Activated CD4-positive, alpha-beta T cell treated with anti-CD3 and anti-CD28 coated beads for 36 hours (primary cell): Measurements from ENCODE around the gene UNC93A. TPM values are rescaled to one million over a fixed set of nuclear protein-coding genes. Genes with fewer than 3 reads are reported as not detected.
"Not testable (repeated sequence)": the region's sequence is repeated elsewhere in the genome, so short reads cannot be mapped to it uniquely, and the experiment has no call there.

Experiments
- ATAC-seq: fragments of 200-7000 bp; cut with Tn5 transposase; one replicate; pipeline ENCODE4 v1.10.0; 2021; ENCODE audit warnings: mild to moderate bottlenecking, moderate library complexity
- CTCF ChIA-PET: fragments of 350-600 bp; sonication (Branson Sonifier 250); formaldehyde crosslinking; loops from one replicate; lab custom pipeline; 2021; ENCODE audit warnings: antibody characterized with exemption; lab: Charles Lee
- POLR2A ChIA-PET: fragments of 350-600 bp; sonication (Branson Sonifier 250); formaldehyde crosslinking; loops from one replicate; lab custom pipeline; 2021; ENCODE audit warnings: antibody characterized with exemption, inconsistent platforms; lab: Charles Lee
- DNase-seq: peaks from one replicate; pipeline ENCODE4 v3.0.0-alpha.2; 2020
- H3K27ac Mint-ChIP-seq: one replicate; pipeline ENCODE4 v1.8.0; 2021; ENCODE audit warnings: mixed read lengths
- H3K27me3 Mint-ChIP-seq: one replicate; pipeline ENCODE4 v1.8.0; 2021; ENCODE audit warnings: mixed read lengths
- H3K36me3 Mint-ChIP-seq: one replicate; pipeline ENCODE4 v1.8.0; 2021; ENCODE audit warnings: low read depth, mixed read lengths
- H3K4me1 Mint-ChIP-seq: one replicate; pipeline ENCODE4 v1.8.0; 2021; ENCODE audit warnings: mixed read lengths
- H3K4me3 Mint-ChIP-seq: one replicate; pipeline ENCODE4 v1.8.0; 2021; ENCODE audit warnings: mild to moderate bottlenecking, moderate library complexity, mixed read lengths
- H3K9me3 Mint-ChIP-seq: one replicate; pipeline ENCODE4 v1.8.0; 2021; ENCODE audit warnings: low read depth, mixed read lengths
- intact Hi-C, 2 experiments: fragments of 100-400 bp; cut with DNase I in 1 of 2; cut with micrococcal nuclease in 1 of 2; formaldehyde crosslinking; loops; one replicate each; pipeline versions ENCODE4 v1.14.2 to v1.15.1; 2022 to 2024; cut with DNase I, micrococcal nuclease
- total RNA-seq, 2 experiments: library from RNA; stranded (reverse); gene quantifications; one replicate each; pipeline ENCODE4 v1.2.3, GENCODE V29; 2021

The UNC93A gene
- total RNA-seq, 2 experiments from 2014 or later = not detected

DNA sequence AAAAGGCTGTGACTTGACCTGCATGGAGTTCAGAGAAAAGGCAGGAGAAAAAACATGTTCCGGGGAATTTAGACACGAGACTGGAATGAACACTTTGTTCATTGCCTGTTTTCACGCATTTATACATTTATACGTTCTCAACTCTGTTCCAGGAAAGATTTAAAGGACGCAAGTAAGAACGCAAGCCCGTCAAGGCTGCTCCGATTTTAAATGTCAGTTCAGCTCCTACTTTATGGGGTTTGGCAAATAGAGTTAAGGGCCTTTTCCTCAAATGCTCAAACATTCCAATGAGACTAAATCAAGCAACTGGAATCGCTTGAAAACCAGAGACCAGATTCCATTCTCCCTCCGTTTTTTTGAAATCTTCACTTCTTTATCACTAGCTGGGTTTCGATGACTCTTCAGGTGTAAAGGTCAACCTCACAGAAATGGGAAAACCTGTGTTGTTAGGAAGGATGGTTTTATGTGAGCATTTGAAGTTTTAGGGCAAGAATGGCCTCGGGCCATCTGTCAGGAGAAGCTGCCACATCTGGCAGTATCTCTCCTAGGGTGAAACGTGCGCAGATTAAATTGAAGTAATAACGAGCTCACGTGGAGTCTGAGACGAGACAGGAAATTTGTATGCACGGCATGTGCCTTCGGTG is 58.6 kb downstream of the UNC93A start:
- Mint-ChIP-seq H3K27ac (peak overlapping the region; percentile 72), H3K27me3 (peaks cover 42% of the 10 kb centered on the region), H3K4me3 (peak overlapping the region; percentile 57), H3K4me1 (peaks cover 27% of the 10 kb centered on the region), H3K9me3 (no peaks in the 10 kb centered on the region), H3K36me3 (no peaks in the 10 kb centered on the region)
- DNase-seq = peak; percentile 15
- ChIA-PET CTCF (interaction anchor here (0.7 to 3.0 kb wide), 4 partner anchors 13 to 438 kb away, joined by 3 to 22 read pairs (median 3); no protein-coding TSS in a partner anchor), POLR2A (interaction anchor here (0.7 kb wide), 1 partner anchor 1114 kb away, joined by 3 read pairs; no protein-coding TSS in a partner anchor)
- intact Hi-C loops = loop anchor here (2.0 to 10.0 kb wide), 6 partner anchors 21 to 722 kb away; partner anchors contain the start of genes RNASET2 (in 1 of the 2) and RPS6KA2 (in 1 of the 2)
- ATAC-seq = no peak

DNA sequence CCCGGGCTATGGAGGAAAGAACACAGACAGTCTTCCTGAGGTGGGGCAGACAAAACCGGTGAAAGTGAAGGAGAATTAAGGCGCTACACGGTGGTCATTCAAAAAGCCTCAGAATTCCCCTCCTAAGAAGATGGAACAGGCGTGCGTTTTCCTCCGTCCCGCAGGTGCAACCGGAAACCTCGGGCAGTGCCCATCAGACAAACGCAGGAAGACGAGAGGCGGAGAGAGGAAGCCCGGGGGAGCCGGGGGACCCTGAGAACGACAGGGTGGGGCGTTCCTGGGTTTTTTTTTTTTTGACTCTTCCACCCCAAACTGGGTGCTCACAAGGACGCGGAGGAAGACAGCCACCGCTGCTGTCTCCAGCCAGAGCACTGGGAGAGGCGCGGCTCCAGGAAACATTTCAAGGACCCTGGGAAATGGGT is 59.2 kb downstream of the UNC93A start:
- H3K4me3 Mint-ChIP-seq = peak overlapping the region; percentile 57
- H3K27ac Mint-ChIP-seq = peak overlapping the region; percentile 72
- H3K9me3 Mint-ChIP-seq = no peaks in the 10 kb centered on the region
- DNase-seq (peak; percentile 7), ATAC-seq (no peak)
- no peaks in the 10 kb centered on the region for H3K36me3 Mint-ChIP-seq
- POLR2A ChIA-PET = interaction anchor here (0.7 kb wide), 1 partner anchor 1115 kb away, joined by 3 read pairs; no protein-coding TSS in a partner anchor
- intact Hi-C loops = loop anchor here (2.0 to 10.0 kb wide), 6 partner anchors 21 to 723 kb away; partner anchors contain the start of genes RNASET2 (in 1 of the 2) and RPS6KA2 (in 1 of the 2)
- peaks cover 42% of the 10 kb centered on the region for H3K27me3 Mint-ChIP-seq
- peaks cover 27% of the 10 kb centered on the region for H3K4me1 Mint-ChIP-seq
- CTCF ChIA-PET = interaction anchor here (0.8 to 3.0 kb wide), 3 partner anchors 22 to 437 kb away, joined by 3 to 22 read pairs (median 3); no protein-coding TSS in a partner anchor

GRCh38 chr6:167350731-167351655 is 59.9 kb downstream of the UNC93A start:
- H3K36me3 Mint-ChIP-seq = no peaks in the 10 kb centered on the region
- DNase-seq (peak; percentile 96), ATAC-seq (peak; percentile 80)
- H3K4me1 Mint-ChIP-seq = peaks cover 27% of the 10 kb centered on the region
- H3K9me3 Mint-ChIP-seq = no peaks in the 10 kb centered on the region
- intact Hi-C loops = loop anchor here (1.0 to 10.0 kb wide), 8 partner anchors 22 to 724 kb away; partner anchors contain the start of genes CEP43 (in 1 of the 2), RNASET2 (in 1 of the 2) and RPS6KA2 (in 1 of the 2)
- POLR2A ChIA-PET = interaction anchor here (0.6 to 1.9 kb wide), 6 partner anchors 8 to 1612 kb away, joined by 3 to 9 read pairs (median 4); no protein-coding TSS in a partner anchor
- H3K27ac Mint-ChIP-seq = peak overlapping the region; percentile 90
- CTCF ChIA-PET = interaction anchor here (0.6 to 3.0 kb wide), 21 partner anchors 9 to 759 kb away, joined by 3 to 22 read pairs (median 4); partner anchors contain the start of gene CEP43
- H3K4me3 Mint-ChIP-seq = peak overlapping the region; percentile 57
- peaks cover 39% of the 10 kb centered on the region for H3K27me3 Mint-ChIP-seq

DNA sequence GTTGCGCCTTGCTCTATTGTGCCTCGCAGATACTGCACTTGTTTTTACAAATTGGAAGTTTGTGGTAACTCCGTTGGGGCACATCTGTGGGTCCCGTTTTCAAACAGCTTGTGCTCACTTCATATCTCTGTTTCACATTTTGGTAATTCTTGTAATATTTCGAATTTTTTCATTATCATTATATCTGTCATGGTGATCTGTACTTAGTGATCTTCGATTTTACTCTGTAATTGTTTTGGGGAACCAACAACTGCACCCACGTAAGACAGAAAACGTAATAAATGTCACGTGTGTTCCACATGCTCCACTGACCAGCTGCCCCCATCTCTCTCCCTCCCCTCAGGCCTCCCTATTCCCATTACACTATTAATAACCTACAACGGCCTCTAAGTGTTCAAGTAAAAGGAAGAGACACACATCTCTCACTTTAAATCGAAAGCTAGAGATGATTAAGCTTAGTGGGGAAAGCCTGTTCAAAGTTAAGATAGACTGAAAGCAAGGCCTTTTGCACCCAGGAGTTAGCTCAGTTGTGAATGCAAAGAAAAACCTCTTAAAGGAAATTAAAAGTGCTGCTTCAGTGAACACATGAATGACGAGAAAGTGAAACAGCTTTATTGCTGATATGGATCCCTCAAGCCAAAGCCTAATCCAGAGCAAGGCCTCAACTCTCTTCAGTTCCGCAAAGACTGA is 60.7 kb downstream of the UNC93A start:
- ATAC-seq = peak; percentile 65

GRCh38 chr6:167356874-167357273 is 65.8 kb downstream of the UNC93A start:
- intact Hi-C loops = loop anchor here in 1 of 2 experiments (10.0 kb wide), 1 partner anchor 592 kb away; no protein-coding TSS in a partner anchor
- no peaks in the 10 kb centered on the region for H3K36me3 Mint-ChIP-seq
- H3K9me3 Mint-ChIP-seq = no peaks in the 10 kb centered on the region
- CTCF ChIA-PET = no interaction called here
- H3K27ac Mint-ChIP-seq = no peak overlapping the region
- ATAC-seq (no peak), DNase-seq (no peak)
- H3K4me3 Mint-ChIP-seq = no peak overlapping the region
- POLR2A ChIA-PET = no interaction called here
- peaks cover 6% of the 10 kb centered on the region for H3K4me1 Mint-ChIP-seq
- peaks cover 22% of the 10 kb centered on the region for H3K27me3 Mint-ChIP-seq

More for the DNA sequence above, 60.7 kb downstream of the UNC93A start:
- Mint-ChIP-seq H3K4me3 (peak overlapping the region; percentile 57), H3K27me3 (peaks cover 36% of the 10 kb centered on the region), H3K36me3 (no peaks in the 10 kb centered on the region), H3K9me3 (no peaks in the 10 kb centered on the region), H3K27ac (peak overlapping the region; percentile 90), H3K4me1 (peaks cover 27% of the 10 kb centered on the region)
- intact Hi-C loops = loop anchor here (1.0 to 10.0 kb wide), 8 partner anchors 23 to 724 kb away; partner anchors contain the start of genes CEP43 (in 1 of the 2), RNASET2 (in 1 of the 2) and RPS6KA2 (in 1 of the 2)
- ChIA-PET POLR2A (interaction anchor here (0.6 to 1.9 kb wide), 3 partner anchors 12 to 304 kb away, joined by 4 read pairs; no protein-coding TSS in a partner anchor), CTCF (interaction anchor here (0.8 to 3.0 kb wide), 20 partner anchors 10 to 352 kb away, joined by 3 to 22 read pairs (median 3); partner anchors contain the start of gene CEP43)
- no peak for DNase-seq

GRCh38 chr6:167358394-167358793 is 67.3 kb downstream of the UNC93A start:
- intact Hi-C loops = loop anchor here in 1 of 2 experiments (10.0 kb wide), 1 partner anchor 594 kb away; no protein-coding TSS in a partner anchor
- H3K27ac Mint-ChIP-seq, POLR2A ChIA-PET, DNase-seq, H3K4me1 Mint-ChIP-seq, H3K9me3 Mint-ChIP-seq, H3K36me3 Mint-ChIP-seq, H3K4me3 Mint-ChIP-seq: not testable (repeated sequence)
- CTCF ChIA-PET = interaction anchor here (0.6 kb wide), 1 partner anchor 1697 kb away, joined by 3 read pairs; no protein-coding TSS in a partner anchor
- ATAC-seq = peak; percentile 66
- peaks cover 14% of the 10 kb centered on the region for H3K27me3 Mint-ChIP-seq

GRCh38 chr6:167361170-167361569 is 70.1 kb downstream of the UNC93A start:
- intact Hi-C loops, H3K27ac Mint-ChIP-seq, CTCF ChIA-PET, H3K9me3 Mint-ChIP-seq, H3K4me3 Mint-ChIP-seq, ATAC-seq, H3K36me3 Mint-ChIP-seq, H3K4me1 Mint-ChIP-seq, DNase-seq: not testable (repeated sequence)
- POLR2A ChIA-PET = interaction anchor here (0.6 kb wide), 1 partner anchor 65 kb away, joined by 3 read pairs; no protein-coding TSS in a partner anchor
- H3K27me3 Mint-ChIP-seq = peaks cover 10% of the 10 kb centered on the region

Other genes with a start within 250 kb of the UNC93A start
- 1 to 10 TPM; 3.4 to 4.0 TPM for gene CCR6, start 168.2 kb upstream of the UNC93A start, total RNA-seq
- not detected for gene GPR31, start 133.3 kb upstream of the UNC93A start, total RNA-seq
- gene TTLL2, start 33.8 kb downstream of the UNC93A start, total RNA-seq = not detected